ENCODE measurements around the gene HRG.

DNA sequence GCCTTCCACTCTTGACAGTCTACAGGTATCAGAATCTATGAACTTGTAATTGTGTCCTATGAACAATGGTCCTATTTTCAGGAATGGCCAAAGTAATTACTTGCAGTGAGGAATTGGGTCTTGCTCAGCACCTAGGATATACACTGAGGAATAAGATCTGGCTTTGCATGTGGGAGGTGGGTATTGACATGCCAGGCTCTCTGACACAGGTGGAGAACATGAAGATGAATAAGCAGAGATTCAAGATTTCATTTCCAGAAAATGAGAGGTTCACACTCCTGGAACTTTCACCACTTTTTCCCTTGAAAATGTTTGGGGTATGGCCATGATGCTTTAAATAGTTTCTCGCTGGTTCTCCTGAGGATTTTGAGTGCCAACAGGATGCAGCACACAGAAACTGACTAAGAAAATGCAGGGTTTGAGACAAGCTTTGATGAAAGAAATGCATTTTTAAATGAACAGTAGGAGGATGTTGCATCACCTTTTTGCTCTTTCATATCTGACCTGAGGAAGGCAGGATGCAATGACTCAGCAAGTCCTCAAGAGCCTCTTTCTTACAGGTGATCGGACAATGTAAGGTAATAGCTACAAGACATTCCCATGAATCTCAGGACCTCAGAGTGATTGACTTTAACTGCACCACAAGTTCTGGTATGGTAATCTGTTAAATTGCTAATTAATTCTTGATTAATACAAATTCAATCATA lies 3.7 kb downstream of the HRG start:
- TF ChIP-seq SIN3A (IDR thresholded peaks at IDR 0.05; ENCODE audit: borderline replicate concordance, insufficient read depth, low read length): no peak
- TF ChIP-seq, protein P1, sequence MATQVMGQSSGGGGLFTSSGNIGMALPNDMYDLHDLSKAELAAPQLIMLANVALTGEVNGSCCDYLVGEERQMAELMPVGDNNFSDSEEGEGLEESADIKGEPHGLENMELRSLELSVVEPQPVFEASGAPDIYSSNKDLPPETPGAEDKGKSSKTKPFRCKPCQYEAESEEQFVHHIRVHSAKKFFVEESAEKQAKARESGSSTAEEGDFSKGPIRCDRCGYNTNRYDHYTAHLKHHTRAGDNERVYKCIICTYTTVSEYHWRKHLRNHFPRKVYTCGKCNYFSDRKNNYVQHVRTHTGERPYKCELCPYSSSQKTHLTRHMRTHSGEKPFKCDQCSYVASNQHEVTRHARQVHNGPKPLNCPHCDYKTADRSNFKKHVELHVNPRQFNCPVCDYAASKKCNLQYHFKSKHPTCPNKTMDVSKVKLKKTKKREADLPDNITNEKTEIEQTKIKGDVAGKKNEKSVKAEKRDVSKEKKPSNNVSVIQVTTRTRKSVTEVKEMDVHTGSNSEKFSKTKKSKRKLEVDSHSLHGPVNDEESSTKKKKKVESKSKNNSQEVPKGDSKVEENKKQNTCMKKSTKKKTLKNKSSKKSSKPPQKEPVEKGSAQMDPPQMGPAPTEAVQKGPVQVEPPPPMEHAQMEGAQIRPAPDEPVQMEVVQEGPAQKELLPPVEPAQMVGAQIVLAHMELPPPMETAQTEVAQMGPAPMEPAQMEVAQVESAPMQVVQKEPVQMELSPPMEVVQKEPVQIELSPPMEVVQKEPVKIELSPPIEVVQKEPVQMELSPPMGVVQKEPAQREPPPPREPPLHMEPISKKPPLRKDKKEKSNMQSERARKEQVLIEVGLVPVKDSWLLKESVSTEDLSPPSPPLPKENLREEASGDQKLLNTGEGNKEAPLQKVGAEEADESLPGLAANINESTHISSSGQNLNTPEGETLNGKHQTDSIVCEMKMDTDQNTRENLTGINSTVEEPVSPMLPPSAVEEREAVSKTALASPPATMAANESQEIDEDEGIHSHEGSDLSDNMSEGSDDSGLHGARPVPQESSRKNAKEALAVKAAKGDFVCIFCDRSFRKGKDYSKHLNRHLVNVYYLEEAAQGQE (IDR thresholded peaks at IDR 0.05; ENCODE audit: insufficient read depth in 1 of 2, low read depth in 2 of 2, low read length in 2 of 2): no peak
- no peak for TF ChIP-seq TAF1 (IDR thresholded peaks at IDR 0.05; ENCODE audit: borderline replicate concordance, insufficient read depth, low read length)

Measured in PFSK-1 (cell line).